ENCODE measurements around the gene ENO3.

Gene ENO3

GRCh38 chr17:4936436-4936835 is 14.5 kb upstream of the ENO3 start:
- no peak for DNase-seq (ENCODE audit: low read depth in 2 of 2, low spot score in 1 of 2)

GRCh38 chr17:4937553-4937952 is 13.4 kb upstream of the ENO3 start:
- DNase-seq (ENCODE audit: low read depth in 2 of 2, low spot score in 1 of 2): no peak

GRCh38 chr17:4938069-4938491 is 12.8 kb upstream of the ENO3 start:
- DNase-seq (ENCODE audit: low read depth in 2 of 2, low spot score in 1 of 2): no peak

GRCh38 chr17:4938688-4939545 is 12.0 kb upstream of the ENO3 start:
- no peak for DNase-seq (ENCODE audit: low read depth in 2 of 2, low spot score in 1 of 2)

GRCh38 chr17:4939546-4939795 is 11.4 kb upstream of the ENO3 start:
- DNase-seq (ENCODE audit: low read depth in 2 of 2, low spot score in 1 of 2): no peak

- DNase-seq (ENCODE audit: low read depth in 2 of 2, low spot score in 1 of 2): peak; percentile 79 to 91
Observed at GRCh38 chr17:4939796-4940554, 10.9 kb upstream of the ENO3 start, which contains the start of the genes RNF167 and SLC25A11. TSS of gene RNF167 (plus strand) at chr17:4940268. CDS start at chr17:4940910, 642 bp downstream. TSS of gene SLC25A11 (minus strand) at chr17:4940046. CDS start at chr17:4939910, 136 bp downstream.

- DNase-seq (ENCODE audit: low read depth in 2 of 2, low spot score in 1 of 2): no peak
Observed at GRCh38 chr17:4940555-4941318, 10.2 kb upstream of the ENO3 start.

GRCh38 chr17:4941319-4941610 is 9.7 kb upstream of the ENO3 start:
- DNase-seq (ENCODE audit: low read depth in 2 of 2, low spot score in 1 of 2): no peak

- no peak for DNase-seq (ENCODE audit: low read depth in 2 of 2, low spot score in 1 of 2)
Observed at GRCh38 chr17:4942760-4943508, 8.0 kb upstream of the ENO3 start.

- DNase-seq (ENCODE audit: low read depth in 2 of 2, low spot score in 1 of 2): no peak
Observed at GRCh38 chr17:4944163-4944553, 6.8 kb upstream of the ENO3 start.

- no peak for DNase-seq (ENCODE audit: low read depth in 2 of 2, low spot score in 1 of 2)
Observed at GRCh38 chr17:4944554-4945175, 6.3 kb upstream of the ENO3 start.

- peak; percentile 74 to 77 for DNase-seq (ENCODE audit: low read depth in 2 of 2, low spot score in 1 of 2)
Observed at GRCh38 chr17:4945176-4945943, 5.6 kb upstream of the ENO3 start.

- no peak for DNase-seq (ENCODE audit: low read depth in 2 of 2, low spot score in 1 of 2)
Observed at GRCh38 chr17:4945944-4946280, 5.0 kb upstream of the ENO3 start.

- DNase-seq (ENCODE audit: low read depth in 2 of 2, low spot score in 1 of 2): no peak
Observed at GRCh38 chr17:4946312-4946976, 4.5 kb upstream of the ENO3 start.

GRCh38 chr17:4947010-4947410 is 3.9 kb upstream of the ENO3 start:
- no peak for DNase-seq (ENCODE audit: low read depth in 2 of 2, low spot score in 1 of 2)

GRCh38 chr17:4947411-4948165 is 3.3 kb upstream of the ENO3 start:
- DNase-seq (ENCODE audit: low read depth in 2 of 2, low spot score in 1 of 2): no peak

- DNase-seq (ENCODE audit: low read depth in 2 of 2, low spot score in 1 of 2): peak; percentile 81 to 83
Observed at GRCh38 chr17:4948166-4948930, 2.6 kb upstream of the ENO3 start, which contains the start of gene PFN1. TSS of gene PFN1 (minus strand) at chr17:4948530. CDS start at chr17:4948394, 136 bp downstream.

- DNase-seq (ENCODE audit: low read depth in 2 of 2, low spot score in 1 of 2): no peak
Observed at GRCh38 chr17:4948931-4949320, 2.0 kb upstream of the ENO3 start.
